Midbrain (tissue), 1 donor: ENCODE data around the gene MSLN.

Experiments used
- DNase-seq: peaks from one replicate; lab custom pipeline; 2025; lab: John Stamatoyannopoulos, UW

Gene MSLN

GRCh38 chr16:791131-791530 lies 30.6 kb downstream of the MSLN start:
- DNase-seq: no peak

DNA sequence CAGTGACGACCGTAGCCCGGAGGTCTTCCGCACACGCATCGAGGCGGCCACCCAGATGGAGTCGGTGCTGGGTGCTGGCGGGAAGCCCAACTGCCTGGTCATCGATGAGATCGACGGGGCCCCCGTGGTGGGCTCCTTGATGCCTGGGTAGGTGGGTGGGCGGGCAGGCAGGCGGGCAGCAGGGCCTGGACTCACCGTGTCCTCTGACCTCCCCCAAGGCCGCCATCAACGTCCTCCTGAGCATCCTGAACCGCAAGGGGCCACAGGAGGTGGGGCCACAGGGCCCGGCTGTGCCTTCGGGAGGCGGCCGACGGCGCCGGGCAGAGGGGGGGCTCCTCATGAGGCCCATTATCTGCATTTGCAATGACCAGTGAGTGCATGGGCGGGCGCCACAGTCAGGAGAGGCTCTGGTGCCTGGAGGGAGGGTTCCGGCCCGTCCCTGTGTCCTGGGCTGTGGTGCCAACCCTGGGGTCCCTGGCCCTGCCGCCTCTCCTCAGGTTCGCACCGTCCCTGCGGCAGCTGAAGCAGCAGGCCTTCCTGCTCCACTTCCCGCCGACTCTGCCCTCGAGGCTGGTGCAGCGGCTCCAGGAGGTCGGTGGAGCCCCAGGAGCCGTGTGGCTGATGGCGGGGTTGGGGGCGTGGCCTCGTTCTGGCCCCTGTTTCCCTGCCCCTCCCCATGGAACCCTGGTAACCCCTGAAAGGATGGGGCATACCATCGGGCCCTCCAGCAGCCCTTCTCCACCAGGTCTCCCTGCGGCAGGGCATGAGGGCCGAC lies 31.9 kb downstream of the MSLN start:
- DNase-seq: no peak

- DNase-seq: no peak
Measured at GRCh38 chr16:793414-793813, 32.9 kb downstream of the MSLN start.

- DNase-seq: no peak
Measured at GRCh38 chr16:794091-794822, 33.7 kb downstream of the MSLN start.

DNA sequence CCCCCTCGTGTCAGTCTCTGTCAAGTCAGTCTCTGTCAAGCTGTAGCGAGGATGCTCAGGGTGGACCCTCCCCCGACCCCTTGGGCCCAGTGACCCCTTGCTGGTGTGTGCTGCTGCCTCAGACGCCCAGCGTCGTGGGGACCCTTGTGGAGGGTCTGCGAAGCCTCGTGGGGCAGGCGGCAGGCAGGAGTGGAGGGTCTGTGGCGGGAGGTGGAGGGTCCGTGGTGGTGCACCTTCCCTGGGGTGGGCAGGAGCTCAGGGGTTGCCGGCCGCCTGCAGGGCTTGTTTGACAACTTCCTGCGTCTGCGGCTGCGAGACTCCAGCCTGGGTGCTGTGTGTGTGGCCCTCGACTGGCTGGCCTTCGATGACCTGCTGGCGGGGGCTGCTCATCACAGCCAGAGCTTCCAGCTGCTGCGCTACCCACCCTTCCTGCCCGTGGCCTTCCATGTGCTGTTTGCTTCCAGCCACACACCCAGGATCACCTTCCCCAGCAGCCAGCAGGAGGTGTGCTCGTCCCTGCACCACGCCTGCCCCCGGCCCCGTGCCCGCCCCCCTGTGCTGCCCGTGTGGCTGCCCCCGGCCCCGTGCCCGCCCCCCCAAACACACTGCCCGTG lies 34.4 kb downstream of the MSLN start:
- no peak for DNase-seq

DNA sequence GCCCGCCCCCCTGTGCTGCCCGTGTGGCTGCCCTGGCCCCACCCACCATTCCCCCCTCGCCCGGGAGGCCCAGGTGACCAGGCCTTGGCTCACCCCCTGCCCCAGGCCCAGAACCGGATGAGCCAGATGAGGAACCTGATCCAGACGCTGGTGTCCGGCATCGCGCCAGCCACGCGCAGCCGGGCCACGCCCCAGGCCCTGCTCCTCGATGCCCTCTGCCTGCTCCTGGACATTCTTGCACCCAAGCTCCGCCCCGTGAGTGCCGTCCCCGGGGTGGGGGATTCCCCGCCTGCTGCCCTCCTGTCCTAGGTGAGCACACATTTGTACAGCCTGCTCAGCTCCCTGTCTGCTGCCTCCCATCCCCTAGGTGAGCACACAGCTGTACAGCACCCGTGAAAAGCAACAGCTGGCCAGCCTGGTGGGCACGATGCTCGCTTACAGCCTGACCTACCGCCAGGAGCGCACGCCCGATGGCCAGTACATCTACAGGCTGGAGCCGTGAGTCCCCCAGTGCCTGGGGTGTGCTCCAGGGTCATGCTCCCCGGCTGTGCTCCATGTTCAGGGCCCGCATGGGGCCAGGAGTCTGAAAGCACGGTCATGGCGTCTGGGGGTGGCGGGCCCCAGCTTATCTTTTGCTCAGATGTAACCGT lies 35.2 kb downstream of the MSLN start:
- no peak for DNase-seq

DNA sequence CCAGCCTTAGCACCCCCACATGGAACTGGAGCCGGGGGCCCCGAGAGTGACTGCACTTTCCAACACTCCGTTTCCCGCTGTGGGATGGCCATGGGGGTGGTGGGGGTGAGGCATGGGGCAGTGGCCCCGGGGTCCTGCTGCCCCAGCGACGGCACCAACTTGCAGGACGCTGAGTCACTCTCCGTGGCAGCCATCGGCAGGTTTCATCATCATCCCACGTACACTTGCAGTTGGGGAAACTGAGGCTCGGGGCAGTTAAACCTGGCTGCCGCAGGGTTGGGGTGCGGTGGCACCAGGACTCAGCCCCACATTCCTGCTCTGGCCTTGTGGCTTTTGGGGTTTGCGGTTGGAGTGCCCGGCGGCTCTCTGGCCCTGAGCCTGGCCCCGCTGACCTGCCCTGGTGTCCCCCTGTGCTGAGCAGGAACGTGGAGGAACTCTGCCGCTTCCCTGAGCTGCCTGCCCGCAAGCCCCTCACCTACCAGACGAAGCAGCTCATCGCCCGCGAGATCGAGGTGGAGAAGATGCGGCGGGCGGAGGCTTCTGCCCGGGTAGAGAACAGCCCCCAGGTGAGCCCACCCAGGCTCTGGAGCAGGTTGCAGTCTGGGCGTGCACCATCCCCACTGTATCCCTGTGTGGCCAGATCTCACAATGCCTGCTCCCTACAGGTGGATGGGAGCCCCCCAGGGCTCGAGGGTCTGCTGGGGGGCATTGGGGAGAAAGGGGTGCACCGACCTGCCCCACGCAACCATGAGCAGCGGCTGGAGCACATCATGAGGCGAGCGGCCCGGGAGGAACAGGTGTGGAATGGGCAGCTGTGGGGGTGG lies 36.0 kb downstream of the MSLN start:
- no peak for DNase-seq

- no peak for DNase-seq
Measured at GRCh38 chr16:797120-797420, 36.5 kb downstream of the MSLN start.

- no peak for DNase-seq
Measured at GRCh38 chr16:797686-798085, 37.2 kb downstream of the MSLN start.

DNA sequence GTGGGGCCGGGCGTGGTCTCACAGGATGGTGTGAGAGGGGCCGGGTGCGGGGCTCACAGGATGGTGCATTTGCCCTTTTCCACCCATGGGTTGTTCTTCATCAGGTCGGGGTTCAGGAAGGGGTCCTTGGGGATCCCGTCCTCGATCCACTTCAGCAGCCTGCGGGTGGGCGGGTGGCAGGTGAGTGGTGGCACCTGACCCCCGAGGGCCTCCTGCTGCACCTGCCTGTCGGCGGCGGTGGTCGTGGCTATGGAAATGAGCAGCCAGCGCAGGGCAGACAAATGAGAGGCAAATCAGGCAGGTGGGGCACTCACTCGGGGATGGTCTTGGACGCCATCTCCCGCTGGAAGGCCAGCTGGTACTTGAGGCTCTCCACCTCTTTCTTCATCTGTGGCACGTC lies 38.1 kb downstream of the MSLN start:
- DNase-seq: no peak

- no peak for DNase-seq
Measured at GRCh38 chr16:799111-799947, 38.8 kb downstream of the MSLN start.

- DNase-seq: no peak
Measured at GRCh38 chr16:799948-800833, 39.7 kb downstream of the MSLN start, which contains the start of gene GNG13. GNG13 (minus strand) TSS chr16:800734; CDS start chr16:799077, 1,657 bp downstream.

- DNase-seq: no peak
Measured at GRCh38 chr16:800834-801511, 40.4 kb downstream of the MSLN start.

- DNase-seq: no peak
Measured at GRCh38 chr16:801584-802363, 41.2 kb downstream of the MSLN start.

- no peak for DNase-seq
Measured at GRCh38 chr16:802461-802860, 41.9 kb downstream of the MSLN start.

- no peak for DNase-seq
Measured at GRCh38 chr16:802914-803753, 42.6 kb downstream of the MSLN start.

- DNase-seq: no peak
Measured at GRCh38 chr16:803754-804080, 43.2 kb downstream of the MSLN start.
